PC-3 (cell line): ENCODE data around the gene C1orf210.

Experiments
- EZH2 ChIP-seq: fragments of 300-600 bp; sonication (generic); IDR thresholded peaks from one replicate; pipeline ENCODE4 v1.6.1; 2017; ENCODE audit warnings: antibody characterized with exemption, mild to moderate bottlenecking, low read length; ENCODE audit not compliant: unreplicated experiment
- EZH2phosphoT487 ChIP-seq: fragments of 300-600 bp; sonication (generic); IDR thresholded peaks from 2 replicates; pipeline ENCODE4 v1.6.1; 2018; ENCODE audit warnings: mild to moderate bottlenecking, antibody characterized with exemption, low read length, borderline replicate concordance
- TF ChIP-seq, protein P1 (sequence below): fragments of 300-600 bp; sonication (generic); conservative IDR thresholded peaks from 2 replicates; pipeline ENCODE4 v1.5.1; 2017; ENCODE audit warnings: antibody characterized with exemption, low read depth, mild to moderate bottlenecking, low read length

DNA sequence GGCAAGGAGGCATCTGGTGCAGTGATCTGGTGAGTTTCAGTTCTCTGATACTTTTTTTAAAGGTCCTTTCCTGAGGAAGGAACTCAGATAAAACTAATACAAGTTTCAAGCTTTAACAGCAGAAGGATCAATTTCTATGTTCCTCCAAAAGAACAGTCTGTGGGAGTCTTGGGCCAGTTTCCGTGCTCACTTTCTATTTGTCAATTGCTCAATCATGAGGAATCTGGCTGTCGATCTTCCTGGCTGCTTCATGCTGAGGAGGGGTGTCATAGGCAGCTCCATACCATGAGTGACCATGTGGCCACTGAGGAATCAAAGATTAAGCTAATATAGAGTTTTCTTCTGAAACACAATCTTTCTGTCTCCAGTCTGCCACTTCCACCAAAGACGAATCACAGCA, 27.0 kb downstream of the C1orf210 start:
- TF ChIP-seq, protein P1, sequence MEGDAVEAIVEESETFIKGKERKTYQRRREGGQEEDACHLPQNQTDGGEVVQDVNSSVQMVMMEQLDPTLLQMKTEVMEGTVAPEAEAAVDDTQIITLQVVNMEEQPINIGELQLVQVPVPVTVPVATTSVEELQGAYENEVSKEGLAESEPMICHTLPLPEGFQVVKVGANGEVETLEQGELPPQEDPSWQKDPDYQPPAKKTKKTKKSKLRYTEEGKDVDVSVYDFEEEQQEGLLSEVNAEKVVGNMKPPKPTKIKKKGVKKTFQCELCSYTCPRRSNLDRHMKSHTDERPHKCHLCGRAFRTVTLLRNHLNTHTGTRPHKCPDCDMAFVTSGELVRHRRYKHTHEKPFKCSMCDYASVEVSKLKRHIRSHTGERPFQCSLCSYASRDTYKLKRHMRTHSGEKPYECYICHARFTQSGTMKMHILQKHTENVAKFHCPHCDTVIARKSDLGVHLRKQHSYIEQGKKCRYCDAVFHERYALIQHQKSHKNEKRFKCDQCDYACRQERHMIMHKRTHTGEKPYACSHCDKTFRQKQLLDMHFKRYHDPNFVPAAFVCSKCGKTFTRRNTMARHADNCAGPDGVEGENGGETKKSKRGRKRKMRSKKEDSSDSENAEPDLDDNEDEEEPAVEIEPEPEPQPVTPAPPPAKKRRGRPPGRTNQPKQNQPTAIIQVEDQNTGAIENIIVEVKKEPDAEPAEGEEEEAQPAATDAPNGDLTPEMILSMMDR, result no peak
- no peak for TF ChIP-seq EZH2
- TF ChIP-seq EZH2phosphoT487, result no peak
